H54 (cell line): Measurements from ENCODE around the gene IL16.

Experiments used
- DNase-seq: peaks from one replicate; pipeline ENCODE4 v3.0.0; 2011; ENCODE audit warnings: low spot score, mixed read lengths; ENCODE audit not compliant: insufficient read length
- FAIRE-seq: peaks from 3 replicates; lab custom pipeline; 2011; peaks lifted over from hg19 to GRCh38; lab: Jason Lieb, UNC
- POLR2A ChIP-seq: IDR thresholded peaks from 2 replicates; pipeline ENCODE4 v1.6.1; 2011; ENCODE audit warnings: low read depth, mild to moderate bottlenecking, low read length

The IL16 gene

GRCh38 chr15:81312790-81313543 lies 116.3 kb downstream of the IL16 start:
- peak; percentile 59 for DNase-seq
- peak; percentile 58 for FAIRE-seq

GRCh38 chr15:81313686-81314085 lies 117.0 kb downstream of the IL16 start:
- DNase-seq (no peak), FAIRE-seq (no peak)
- TF ChIP-seq POLR2A, result no peak

More at GRCh38 chr15:81312790-81313543, 116.3 kb downstream of the IL16 start:
- no peak for TF ChIP-seq POLR2A

- FAIRE-seq, result no peak
- no peak for TF ChIP-seq POLR2A
Measured at GRCh38 chr15:81314378-81314777, 117.7 kb downstream of the IL16 start.

GRCh38 chr15:81315452-81316175 lies 118.9 kb downstream of the IL16 start:
- no peak for TF ChIP-seq POLR2A
- FAIRE-seq (no peak), DNase-seq (no peak)

More at GRCh38 chr15:81314378-81314777, 117.7 kb downstream of the IL16 start:
- no peak for DNase-seq

GRCh38 chr15:81316267-81316666 lies 119.6 kb downstream of the IL16 start:
- FAIRE-seq (no peak), DNase-seq (no peak)

GRCh38 chr15:81317642-81318017 lies 121.0 kb downstream of the IL16 start:
- DNase-seq (no peak), FAIRE-seq (no peak)
- no peak for TF ChIP-seq POLR2A

More at GRCh38 chr15:81316267-81316666, 119.6 kb downstream of the IL16 start:
- no peak for TF ChIP-seq POLR2A

GRCh38 chr15:81321667-81322066 lies 125.0 kb downstream of the IL16 start:
- FAIRE-seq (no peak), DNase-seq (no peak)
- TF ChIP-seq POLR2A, result no peak

- no peak for FAIRE-seq
- TF ChIP-seq POLR2A, result no peak
- DNase-seq, result no peak
Measured at GRCh38 chr15:81322676-81323253, 126.1 kb downstream of the IL16 start.

GRCh38 chr15:81323559-81323943 lies 126.9 kb downstream of the IL16 start:
- DNase-seq, result no peak
- no peak for FAIRE-seq
- no peak for TF ChIP-seq POLR2A

GRCh38 chr15:81323944-81324881 lies 127.5 kb downstream of the IL16 start, which contains the start of gene STARD5:
Gene STARD5, minus strand, starts transcription at chr15:81324141. Its CDS starts 42 bp downstream, at chr15:81324099.
- FAIRE-seq (no peak), DNase-seq (peak; percentile 83)
- peak; percentile 66; the same call in 1 of the 2 replicates for TF ChIP-seq POLR2A

GRCh38 chr15:81326466-81327212 lies 130.0 kb downstream of the IL16 start:
- FAIRE-seq (no peak), DNase-seq (no peak)
- no peak for TF ChIP-seq POLR2A

- TF ChIP-seq POLR2A, result no peak
- FAIRE-seq (no peak), DNase-seq (peak; percentile 7)
Measured at GRCh38 chr15:81327516-81327915, 130.8 kb downstream of the IL16 start.

GRCh38 chr15:81329446-81329845 lies 132.8 kb downstream of the IL16 start:
- DNase-seq (no peak), FAIRE-seq (no peak)
- no peak for TF ChIP-seq POLR2A
